ENCODE data around the gene ZNF77. TPM values are rescaled to one million over a fixed set of nuclear protein-coding genes. Genes with fewer than 3 reads are reported as not detected.
A peak's percentile ranks its signal among the peaks of the same experiment; 100 is the strongest.
"Not testable (repeated sequence)": the region's sequence is repeated elsewhere in the genome, so short reads cannot be mapped to it uniquely, and the experiment has no call there.

The ZNF77 gene
- total RNA-seq, 2 donors from 2014 or later: 5.4 to 5.5 TPM

- Mint-ChIP-seq H3K9me3 (no peaks in the 10 kb centered on the region), H3K4me1 (ENCODE audit: low read depth) (peaks cover 19% of the 10 kb centered on the region), H3K27me3 (ENCODE audit: low read depth) (peaks cover 20% of the 10 kb centered on the region), H3K36me3 (ENCODE audit: insufficient read depth in 2 of 2) (no peaks in the 10 kb centered on the region), H3K27ac (no peak overlapping the region), H3K4me3 (no peak overlapping the region)
- no peak for DNase-seq
- no peak for ATAC-seq (replicated peaks in 1 of 2)
Observed at GRCh38 chr19:2978772-2979171, 34.0 kb upstream of the ZNF77 start.

- peak overlapping the region; percentile 93 to 98 for H3K4me3 Mint-ChIP-seq
- no peak overlapping the region for H3K27ac Mint-ChIP-seq
- H3K9me3 Mint-ChIP-seq: no peaks in the 10 kb centered on the region
- peaks cover 19% of the 10 kb centered on the region for H3K4me1 Mint-ChIP-seq (ENCODE audit: low read depth)
- peaks cover 15% of the 10 kb centered on the region for H3K27me3 Mint-ChIP-seq (ENCODE audit: low read depth)
- DNase-seq (no peak), ATAC-seq (replicated peaks in 1 of 2) (no peak)
- H3K36me3 Mint-ChIP-seq (ENCODE audit: insufficient read depth in 2 of 2): no peaks in the 10 kb centered on the region
Observed at GRCh38 chr19:2978166-2978767, 33.5 kb upstream of the ZNF77 start.

DNA sequence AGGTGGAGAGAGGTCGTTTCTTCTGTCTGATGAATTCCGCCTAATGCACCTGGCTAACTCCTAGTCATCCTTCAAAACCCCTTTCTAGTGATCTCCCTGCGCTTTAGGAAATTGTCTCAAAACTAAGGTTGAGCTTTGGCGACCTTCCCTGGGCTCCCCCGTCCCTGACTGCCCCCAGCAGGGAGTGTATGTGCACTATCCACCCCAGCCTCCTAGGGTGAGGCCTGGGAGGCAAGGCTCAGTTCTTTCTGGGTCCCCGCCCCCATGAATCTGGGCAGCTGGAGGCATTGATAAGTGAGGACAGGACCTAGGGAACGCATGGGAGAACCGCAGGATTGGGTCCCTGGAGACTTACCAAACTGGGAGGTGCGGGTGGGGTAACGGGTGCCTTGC is 33.0 kb upstream of the ZNF77 start:
- ATAC-seq (replicated peaks in 1 of 2): no peak
- DNase-seq: peak in 1 of 2 donors; percentile 6
- no peaks in the 10 kb centered on the region for H3K9me3 Mint-ChIP-seq
- H3K4me1 Mint-ChIP-seq (ENCODE audit: low read depth): peaks cover 19% of the 10 kb centered on the region
- H3K4me3 Mint-ChIP-seq: peak overlapping the region; percentile 93 to 98
- H3K36me3 Mint-ChIP-seq (ENCODE audit: insufficient read depth in 2 of 2): no peaks in the 10 kb centered on the region
- peaks cover 11% of the 10 kb centered on the region for H3K27me3 Mint-ChIP-seq (ENCODE audit: low read depth)
- H3K27ac Mint-ChIP-seq: no peak overlapping the region

GRCh38 chr19:2977001-2977745 is 32.4 kb upstream of the ZNF77 start, which contains the start of gene TLE6:
TLE6 (plus strand) TSS chr19:2977564; CDS start chr19:2978234, 670 bp downstream.
- Mint-ChIP-seq H3K4me3 (peak within 1 kb of the TSS; percentile 93 to 98), H3K36me3 (ENCODE audit: insufficient read depth in 2 of 2) (no peaks in the 10 kb centered on the region), H3K4me1 (ENCODE audit: low read depth) (peaks cover 19% of the 10 kb centered on the region), H3K27ac (no peak within 1 kb of the TSS), H3K9me3 (no peaks in the 10 kb centered on the region), H3K27me3 (ENCODE audit: low read depth) (peaks cover 11% of the 10 kb centered on the region)
- DNase-seq (peak; percentile 95 to 98), ATAC-seq (replicated peaks in 1 of 2) (peak; percentile 99)

- ATAC-seq (replicated peaks in 1 of 2) (no peak), DNase-seq (no peak)
- no peak overlapping the region for H3K27ac Mint-ChIP-seq
- peaks cover 6% of the 10 kb centered on the region for H3K27me3 Mint-ChIP-seq (ENCODE audit: low read depth)
- H3K36me3 Mint-ChIP-seq (ENCODE audit: insufficient read depth in 2 of 2): no peaks in the 10 kb centered on the region
- peaks cover 19% of the 10 kb centered on the region for H3K4me1 Mint-ChIP-seq (ENCODE audit: low read depth)
- H3K4me3 Mint-ChIP-seq: peak overlapping the region; percentile 93 to 98
- no peaks in the 10 kb centered on the region for H3K9me3 Mint-ChIP-seq
Observed at GRCh38 chr19:2976609-2977000, 31.8 kb upstream of the ZNF77 start.

GRCh38 chr19:2974342-2975041 is 29.7 kb upstream of the ZNF77 start:
- ATAC-seq (replicated peaks in 1 of 2) (no peak), DNase-seq (peak in 1 of 2 donors; percentile 10)
- Mint-ChIP-seq H3K27me3 (ENCODE audit: low read depth) (no peaks in the 10 kb centered on the region), H3K27ac (no peak overlapping the region), H3K9me3 (no peaks in the 10 kb centered on the region), H3K36me3 (ENCODE audit: insufficient read depth in 2 of 2) (no peaks in the 10 kb centered on the region), H3K4me3 (peak overlapping the region; percentile 18 to 25), H3K4me1 (ENCODE audit: low read depth) (peaks cover 19% of the 10 kb centered on the region)

GRCh38 chr19:2973229-2973628 is 28.5 kb upstream of the ZNF77 start:
- no peak for DNase-seq
- no peaks in the 10 kb centered on the region for H3K9me3 Mint-ChIP-seq

GRCh38 chr19:2970201-2970835 is 25.5 kb upstream of the ZNF77 start:
- Mint-ChIP-seq H3K4me1 (ENCODE audit: low read depth) (peaks cover 7% of the 10 kb centered on the region), H3K36me3 (ENCODE audit: insufficient read depth in 2 of 2) (no peaks in the 10 kb centered on the region), H3K9me3 (no peaks in the 10 kb centered on the region), H3K27ac (no peak overlapping the region), H3K4me3 (no peak overlapping the region), H3K27me3 (ENCODE audit: low read depth) (no peaks in the 10 kb centered on the region)
- no peak for ATAC-seq (replicated peaks in 1 of 2)
- no peak for DNase-seq

More at GRCh38 chr19:2973229-2973628, 28.5 kb upstream of the ZNF77 start:
- no peaks in the 10 kb centered on the region for H3K36me3 Mint-ChIP-seq (ENCODE audit: insufficient read depth in 2 of 2)
- H3K27ac Mint-ChIP-seq: no peak overlapping the region
- H3K4me3 Mint-ChIP-seq: no peak overlapping the region
- H3K4me1 Mint-ChIP-seq (ENCODE audit: low read depth): peaks cover 19% of the 10 kb centered on the region
- ATAC-seq (replicated peaks in 1 of 2): no peak
- H3K27me3 Mint-ChIP-seq (ENCODE audit: low read depth): no peaks in the 10 kb centered on the region

DNA sequence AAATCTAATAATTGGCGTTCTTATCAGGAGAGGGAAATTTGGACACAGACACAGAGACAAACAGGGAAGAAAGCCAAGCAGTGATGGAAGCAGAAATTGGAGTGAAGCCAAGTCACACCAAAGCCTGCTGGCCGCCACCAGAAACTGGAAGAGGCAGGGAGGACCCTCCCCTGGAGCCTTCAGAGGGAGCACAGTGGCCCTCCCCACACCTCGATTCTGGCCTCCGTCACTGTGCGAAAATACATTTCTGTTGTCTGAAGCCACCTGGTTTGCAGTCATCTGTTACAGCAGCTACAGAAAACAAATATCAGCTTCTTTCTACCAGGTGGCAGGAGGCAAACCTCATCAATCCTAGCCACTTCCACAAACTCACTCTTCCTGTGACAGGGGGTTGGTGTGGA is 24.3 kb upstream of the ZNF77 start:
- no peaks in the 10 kb centered on the region for H3K27me3 Mint-ChIP-seq (ENCODE audit: low read depth)
- H3K4me3 Mint-ChIP-seq: no peak overlapping the region
- H3K27ac Mint-ChIP-seq: no peak overlapping the region
- DNase-seq (no peak), ATAC-seq (replicated peaks in 1 of 2) (no peak)
- H3K36me3 Mint-ChIP-seq (ENCODE audit: insufficient read depth in 2 of 2): no peaks in the 10 kb centered on the region
- H3K4me1 Mint-ChIP-seq (ENCODE audit: low read depth): peaks cover under 1% of the 10 kb centered on the region
- no peaks in the 10 kb centered on the region for H3K9me3 Mint-ChIP-seq

GRCh38 chr19:2967972-2968371 is 23.2 kb upstream of the ZNF77 start:
- H3K4me1 Mint-ChIP-seq (ENCODE audit: low read depth): no peaks in the 10 kb centered on the region
- no peak overlapping the region for H3K4me3 Mint-ChIP-seq
- DNase-seq (no peak), ATAC-seq (replicated peaks in 1 of 2) (no peak)
- no peaks in the 10 kb centered on the region for H3K9me3 Mint-ChIP-seq
- H3K27me3 Mint-ChIP-seq (ENCODE audit: low read depth): no peaks in the 10 kb centered on the region
- no peaks in the 10 kb centered on the region for H3K36me3 Mint-ChIP-seq (ENCODE audit: insufficient read depth in 2 of 2)
- H3K27ac Mint-ChIP-seq: no peak overlapping the region

GRCh38 chr19:2964874-2965273 is 20.1 kb upstream of the ZNF77 start:
- H3K27me3 Mint-ChIP-seq (ENCODE audit: low read depth): no peaks in the 10 kb centered on the region
- DNase-seq: no peak

DNA sequence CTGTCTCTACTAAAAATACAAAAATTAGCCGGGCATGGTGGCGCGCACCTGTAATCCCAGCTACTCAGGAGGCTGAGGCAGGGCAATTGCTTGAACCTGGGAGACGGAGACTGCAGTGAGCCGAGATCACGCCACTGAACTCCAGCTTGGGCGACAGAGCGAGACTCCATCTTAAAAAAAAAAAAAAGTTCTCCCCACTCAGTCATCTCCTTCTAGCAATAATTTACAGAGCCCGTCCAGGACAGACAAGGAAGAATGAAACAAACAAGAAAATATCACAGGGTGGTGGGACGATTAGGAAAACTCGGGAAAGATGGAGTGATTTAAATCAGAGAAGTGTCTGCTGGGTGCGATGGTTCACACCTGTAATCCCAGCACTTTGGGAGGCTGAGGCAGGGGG is 18.9 kb upstream of the ZNF77 start:
- not testable (repeated sequence) for DNase-seq; H3K27me3 Mint-ChIP-seq (ENCODE audit: low read depth); H3K4me3 Mint-ChIP-seq; ATAC-seq (replicated peaks in 1 of 2); H3K9me3 Mint-ChIP-seq; H3K4me1 Mint-ChIP-seq (ENCODE audit: low read depth); H3K27ac Mint-ChIP-seq; H3K36me3 Mint-ChIP-seq (ENCODE audit: insufficient read depth in 2 of 2)

More at GRCh38 chr19:2964874-2965273, 20.1 kb upstream of the ZNF77 start:
- Mint-ChIP-seq H3K4me1 (ENCODE audit: low read depth) (no peaks in the 10 kb centered on the region), H3K27ac (no peak overlapping the region), H3K36me3 (ENCODE audit: insufficient read depth in 2 of 2) (no peaks in the 10 kb centered on the region), H3K4me3 (no peak overlapping the region), H3K9me3 (no peaks in the 10 kb centered on the region)
- no peak for ATAC-seq (replicated peaks in 1 of 2)

- Mint-ChIP-seq H3K27ac (no peak overlapping the region), H3K9me3 (no peaks in the 10 kb centered on the region), H3K4me3 (no peak overlapping the region), H3K4me1 (ENCODE audit: low read depth) (no peaks in the 10 kb centered on the region), H3K27me3 (ENCODE audit: low read depth) (no peaks in the 10 kb centered on the region), H3K36me3 (ENCODE audit: insufficient read depth in 2 of 2) (no peaks in the 10 kb centered on the region)
- no peak for ATAC-seq (replicated peaks in 1 of 2)
- no peak for DNase-seq
Observed at GRCh38 chr19:2963122-2963521, 18.4 kb upstream of the ZNF77 start.
